Effector memory CD8-positive, alpha-beta T cell (primary cell): ENCODE data around the gene NOD2.

Experiments
- ATAC-seq: fragments of 150-1000 bp; cut with Tn5 transposase; replicated peaks from 2 replicates; pipeline ENCODE4 v1.10.0; 2021; ENCODE audit warnings: mild to moderate bottlenecking, moderate library complexity
- DNase-seq, 3 experiments: peaks; one replicate each; pipeline ENCODE4 v3.0.0; 2021
- H3K27ac Mint-ChIP-seq, 2 donors: one replicate each; pipeline ENCODE4 v1.8.0; 2022; ENCODE audit warnings: mild to moderate bottlenecking in 2 of 2, mixed read lengths in 2 of 2, moderate library complexity in 2 of 2
- H3K27me3 Mint-ChIP-seq, 2 donors: one replicate each; pipeline ENCODE4 v1.8.0; 2022; ENCODE audit warnings: mixed read lengths in 2 of 2
- H3K36me3 Mint-ChIP-seq: one replicate; pipeline ENCODE4 v1.8.0; 2022; ENCODE audit warnings: mild to moderate bottlenecking, moderate library complexity, mixed read lengths; ENCODE audit not compliant: insufficient read depth
- H3K4me1 Mint-ChIP-seq, 2 donors: one replicate each; pipeline ENCODE4 v1.8.0; 2022; ENCODE audit warnings: low read depth in 2 of 2, mixed read lengths in 2 of 2
- H3K4me3 Mint-ChIP-seq, 2 donors: one replicate each; pipeline ENCODE4 v1.8.0; 2022; ENCODE audit warnings: mild to moderate bottlenecking in 2 of 2, mixed read lengths in 2 of 2, moderate library complexity in 2 of 2
- H3K9me3 Mint-ChIP-seq, 2 donors: one replicate each; pipeline ENCODE4 v1.8.0; 2022; ENCODE audit warnings: mixed read lengths in 2 of 2

The NOD2 gene

GRCh38 chr16:50737420-50737959 lies 44.1 kb downstream of the NOD2 start:
- Mint-ChIP-seq H3K4me3 (no peak overlapping the region), H3K9me3 (no peaks in the 10 kb centered on the region), H3K36me3 (peaks cover 15% of the 10 kb centered on the region), H3K4me1 (peaks cover 9 to 13% of the 10 kb centered on the region in 2 donors), H3K27me3 (no peaks in the 10 kb centered on the region), H3K27ac (no peak overlapping the region)
- DNase-seq (no peak), ATAC-seq (no peak)

- no peaks in the 10 kb centered on the region for H3K27me3 Mint-ChIP-seq
- H3K27ac Mint-ChIP-seq, result peak overlapping the region in 1 of 2 donors; percentile 89
- no peaks in the 10 kb centered on the region for H3K9me3 Mint-ChIP-seq
- no peak overlapping the region for H3K4me3 Mint-ChIP-seq
- ATAC-seq (no peak), DNase-seq (no peak)
- peaks cover 13 to 20% of the 10 kb centered on the region in 2 donors for H3K4me1 Mint-ChIP-seq
- peaks cover 18% of the 10 kb centered on the region for H3K36me3 Mint-ChIP-seq
Measured at GRCh38 chr16:50739031-50739430, 45.6 kb downstream of the NOD2 start.

- Mint-ChIP-seq H3K27ac (peak overlapping the region; percentile 96 to 98), H3K4me3 (peak overlapping the region; percentile 88 to 92), H3K27me3 (no peaks in the 10 kb centered on the region), H3K36me3 (peaks cover 29% of the 10 kb centered on the region), H3K9me3 (no peaks in the 10 kb centered on the region), H3K4me1 (peaks cover 30 to 36% of the 10 kb centered on the region in 2 donors)
- ATAC-seq, result no peak
- no peak for DNase-seq
Measured at GRCh38 chr16:50740736-50741135, 47.3 kb downstream of the NOD2 start.

- Mint-ChIP-seq H3K4me3 (peak overlapping the region; percentile 88 to 92), H3K9me3 (no peaks in the 10 kb centered on the region), H3K27me3 (no peaks in the 10 kb centered on the region), H3K4me1 (peaks cover 32 to 36% of the 10 kb centered on the region in 2 donors), H3K36me3 (peaks cover 29% of the 10 kb centered on the region), H3K27ac (peak overlapping the region; percentile 96 to 98)
- DNase-seq, result no peak
- no peak for ATAC-seq
Measured at GRCh38 chr16:50741225-50741780, 47.9 kb downstream of the NOD2 start.

- peak; percentile 85 for ATAC-seq
- DNase-seq, result peak; percentile 98 to 99 (median 99)
- Mint-ChIP-seq H3K9me3 (no peaks in the 10 kb centered on the region), H3K27me3 (no peaks in the 10 kb centered on the region), H3K4me1 (peaks cover 33 to 36% of the 10 kb centered on the region in 2 donors), H3K4me3 (peak within 1 kb of the TSS; percentile 88 to 92), H3K27ac (peak within 1 kb of the TSS; percentile 96 to 98), H3K36me3 (peaks cover 29% of the 10 kb centered on the region)
Measured at GRCh38 chr16:50741781-50742575, 48.6 kb downstream of the NOD2 start, which contains the start of gene CYLD. Gene CYLD (plus strand): TSS chr16:50742086. CDS start chr16:50749699, 7,613 bp downstream.

GRCh38 chr16:50742576-50743200 lies 49.3 kb downstream of the NOD2 start:
- H3K27me3 Mint-ChIP-seq, result no peaks in the 10 kb centered on the region
- peak overlapping the region; percentile 96 to 98 for H3K27ac Mint-ChIP-seq
- H3K4me1 Mint-ChIP-seq, result peaks cover 40 to 44% of the 10 kb centered on the region in 2 donors
- peaks cover 36% of the 10 kb centered on the region for H3K36me3 Mint-ChIP-seq
- peak; percentile 15 for ATAC-seq
- DNase-seq, result peak; percentile 59 to 69 (median 62)
- peak overlapping the region; percentile 88 to 92 for H3K4me3 Mint-ChIP-seq
- no peaks in the 10 kb centered on the region for H3K9me3 Mint-ChIP-seq

- H3K27me3 Mint-ChIP-seq, result no peaks in the 10 kb centered on the region
Measured at GRCh38 chr16:50743581-50744225, 50.3 kb downstream of the NOD2 start.

GRCh38 chr16:50744881-50745280 lies 51.5 kb downstream of the NOD2 start:
- Mint-ChIP-seq H3K4me3 (peak overlapping the region; percentile 88 to 92), H3K4me1 (peaks cover 48 to 50% of the 10 kb centered on the region in 2 donors), H3K27me3 (no peaks in the 10 kb centered on the region), H3K36me3 (peaks cover 52% of the 10 kb centered on the region), H3K27ac (peak overlapping the region; percentile 96 to 98), H3K9me3 (no peaks in the 10 kb centered on the region)
- no peak for DNase-seq
- ATAC-seq, result no peak

More at GRCh38 chr16:50743581-50744225, 50.3 kb downstream of the NOD2 start:
- ATAC-seq, result no peak
- Mint-ChIP-seq H3K36me3 (peaks cover 42% of the 10 kb centered on the region), H3K9me3 (no peaks in the 10 kb centered on the region), H3K4me3 (peak overlapping the region; percentile 88 to 92), H3K27ac (peak overlapping the region; percentile 96 to 98), H3K4me1 (peaks cover 42 to 46% of the 10 kb centered on the region in 2 donors)
- no peak for DNase-seq

GRCh38 chr16:50745940-50746339 lies 52.5 kb downstream of the NOD2 start:
- H3K4me1 Mint-ChIP-seq, result peaks cover 45 to 47% of the 10 kb centered on the region in 2 donors
- ATAC-seq (no peak), DNase-seq (no peak)
- H3K4me3 Mint-ChIP-seq, result peak overlapping the region; percentile 88 to 92
- H3K27me3 Mint-ChIP-seq, result no peaks in the 10 kb centered on the region
- peak overlapping the region; percentile 60 to 98 for H3K27ac Mint-ChIP-seq
- peaks cover 61% of the 10 kb centered on the region for H3K36me3 Mint-ChIP-seq
- no peaks in the 10 kb centered on the region for H3K9me3 Mint-ChIP-seq

GRCh38 chr16:50747207-50747956 lies 54.0 kb downstream of the NOD2 start:
- DNase-seq (peak; percentile 11 to 26 (median 14)), ATAC-seq (peak; percentile 72)
- H3K4me3 Mint-ChIP-seq, result peak overlapping the region; percentile 76 to 88
- no peaks in the 10 kb centered on the region for H3K27me3 Mint-ChIP-seq
- no peaks in the 10 kb centered on the region for H3K9me3 Mint-ChIP-seq
- H3K36me3 Mint-ChIP-seq, result peaks cover 66% of the 10 kb centered on the region
- H3K4me1 Mint-ChIP-seq, result peaks cover 43 to 48% of the 10 kb centered on the region in 2 donors
- H3K27ac Mint-ChIP-seq, result peak overlapping the region; percentile 88 to 89

- H3K27me3 Mint-ChIP-seq, result no peaks in the 10 kb centered on the region
- no peaks in the 10 kb centered on the region for H3K9me3 Mint-ChIP-seq
- peaks cover 87% of the 10 kb centered on the region for H3K36me3 Mint-ChIP-seq
- ATAC-seq (no peak), DNase-seq (no peak)
- H3K4me1 Mint-ChIP-seq, result peaks cover 35 to 48% of the 10 kb centered on the region in 2 donors
- no peak overlapping the region for H3K4me3 Mint-ChIP-seq
- H3K27ac Mint-ChIP-seq, result no peak overlapping the region
Measured at GRCh38 chr16:50751528-50751927, 58.1 kb downstream of the NOD2 start.

- ATAC-seq (no peak), DNase-seq (no peak)
- H3K27me3 Mint-ChIP-seq, result no peaks in the 10 kb centered on the region
- peak overlapping the region; percentile 15 to 42 for H3K27ac Mint-ChIP-seq
- H3K9me3 Mint-ChIP-seq, result no peaks in the 10 kb centered on the region
- H3K4me3 Mint-ChIP-seq, result peak overlapping the region; percentile 5 to 40
- H3K36me3 Mint-ChIP-seq, result peaks cover 90% of the 10 kb centered on the region
- H3K4me1 Mint-ChIP-seq, result peaks cover 27 to 47% of the 10 kb centered on the region in 2 donors
Measured at GRCh38 chr16:50752471-50753235, 59.2 kb downstream of the NOD2 start.
